Ecto neural progenitor cell (in vitro differentiated cells): Measurements from ENCODE around the gene RMND5B.
"Not testable (repeated sequence)": the region's sequence is repeated elsewhere in the genome, so short reads cannot be mapped to it uniquely, and the experiment has no call there.

Source experiments
- DNase-seq: peaks from one replicate; pipeline ENCODE4 v3.0.0-alpha.2; 2018; ENCODE audit warnings: low spot score

RMND5B gene

DNA sequence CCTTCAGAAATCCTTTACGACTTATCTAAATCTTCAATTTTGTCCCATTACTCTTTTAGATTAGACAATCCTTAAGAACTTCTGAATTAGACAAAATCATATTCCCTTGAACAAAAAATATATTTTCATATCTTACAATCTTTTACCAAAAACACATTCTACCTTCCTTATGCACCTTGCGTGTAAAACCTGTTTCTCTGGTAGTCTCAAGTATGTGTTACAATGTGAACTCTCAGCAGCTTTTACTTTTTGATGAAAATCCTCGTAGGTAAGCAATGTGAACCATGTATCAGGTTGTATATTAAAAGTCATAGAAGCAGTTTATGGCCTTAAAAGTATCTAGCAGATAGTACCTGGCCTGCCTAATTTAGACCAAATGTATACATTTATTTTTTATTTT lies 43.6 kb downstream of the RMND5B start:
- DNase-seq, result no peak

DNA sequence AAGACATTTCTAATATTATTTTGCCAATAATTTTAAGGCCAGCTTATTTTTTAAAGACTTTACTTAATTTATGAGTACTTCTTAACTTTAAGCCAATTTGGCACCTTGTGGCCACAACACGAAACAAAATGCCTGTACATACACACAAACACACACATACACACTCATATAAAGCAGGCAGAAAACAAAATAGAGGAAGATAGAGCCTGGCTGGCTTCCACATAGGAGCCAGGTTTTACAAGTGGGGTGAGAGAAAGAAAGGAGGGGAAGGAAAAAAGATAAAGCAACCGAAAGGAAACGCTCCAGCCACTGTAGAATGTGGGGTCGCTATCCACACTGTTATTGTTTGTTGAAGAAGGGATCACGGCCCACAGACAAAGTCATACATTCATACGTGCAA lies 46.0 kb downstream of the RMND5B start:
- DNase-seq, result no peak

DNA sequence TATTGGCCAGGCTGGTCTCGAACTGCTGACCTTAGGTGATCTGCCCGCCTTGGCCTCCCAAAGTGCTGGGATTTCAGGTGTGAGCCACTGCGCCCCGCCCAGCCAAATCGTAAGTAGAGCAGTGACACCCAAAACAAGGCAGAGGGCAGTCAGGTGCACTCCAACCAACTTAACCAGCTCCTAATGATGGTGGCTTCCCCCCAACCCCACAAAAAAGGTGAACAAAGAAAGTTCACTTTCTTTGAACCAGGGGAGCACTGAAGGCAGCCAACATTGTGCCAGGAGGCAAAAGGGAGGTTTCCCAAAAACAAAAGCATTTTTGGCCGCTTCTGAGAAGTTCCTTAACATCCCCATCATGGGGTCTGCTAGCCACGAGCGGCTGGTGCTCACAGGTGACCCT lies 46.8 kb downstream of the RMND5B start:
- DNase-seq, result no peak

DNA sequence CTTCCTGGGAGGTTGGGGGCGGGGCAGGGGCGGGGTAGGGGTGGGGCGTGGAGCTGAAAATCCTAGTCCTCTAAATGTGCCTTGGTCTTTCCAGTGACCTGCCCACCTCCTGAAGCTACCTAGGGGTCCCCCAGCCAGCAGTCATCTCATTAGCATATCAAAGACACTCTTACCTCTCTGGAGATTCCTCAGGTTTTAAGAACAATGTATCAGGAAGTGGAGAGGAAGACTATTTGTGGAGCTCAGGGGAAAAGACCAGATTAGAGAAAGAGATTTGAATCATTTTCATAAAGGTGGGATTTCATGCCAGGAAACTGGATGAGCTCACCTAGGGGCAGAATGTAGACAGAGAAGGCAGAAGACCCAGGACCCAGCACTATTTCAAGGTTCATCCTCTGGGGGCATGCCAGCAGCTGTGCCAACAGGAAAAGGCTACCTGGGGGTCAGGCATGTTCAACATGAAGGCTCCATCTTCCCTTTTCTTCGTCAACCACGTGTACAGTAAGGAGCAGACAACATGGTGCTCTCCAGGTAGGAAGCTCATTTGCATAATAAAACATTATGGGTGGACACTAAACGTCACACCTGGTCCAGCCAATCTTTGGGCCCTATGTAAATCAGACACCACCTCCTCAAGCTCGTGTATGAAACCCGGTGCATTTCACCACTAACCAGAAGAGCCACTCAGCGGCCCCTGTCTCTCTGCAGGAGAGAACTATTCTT lies 49.5 kb downstream of the RMND5B start:
- DNase-seq, result no peak

DNA sequence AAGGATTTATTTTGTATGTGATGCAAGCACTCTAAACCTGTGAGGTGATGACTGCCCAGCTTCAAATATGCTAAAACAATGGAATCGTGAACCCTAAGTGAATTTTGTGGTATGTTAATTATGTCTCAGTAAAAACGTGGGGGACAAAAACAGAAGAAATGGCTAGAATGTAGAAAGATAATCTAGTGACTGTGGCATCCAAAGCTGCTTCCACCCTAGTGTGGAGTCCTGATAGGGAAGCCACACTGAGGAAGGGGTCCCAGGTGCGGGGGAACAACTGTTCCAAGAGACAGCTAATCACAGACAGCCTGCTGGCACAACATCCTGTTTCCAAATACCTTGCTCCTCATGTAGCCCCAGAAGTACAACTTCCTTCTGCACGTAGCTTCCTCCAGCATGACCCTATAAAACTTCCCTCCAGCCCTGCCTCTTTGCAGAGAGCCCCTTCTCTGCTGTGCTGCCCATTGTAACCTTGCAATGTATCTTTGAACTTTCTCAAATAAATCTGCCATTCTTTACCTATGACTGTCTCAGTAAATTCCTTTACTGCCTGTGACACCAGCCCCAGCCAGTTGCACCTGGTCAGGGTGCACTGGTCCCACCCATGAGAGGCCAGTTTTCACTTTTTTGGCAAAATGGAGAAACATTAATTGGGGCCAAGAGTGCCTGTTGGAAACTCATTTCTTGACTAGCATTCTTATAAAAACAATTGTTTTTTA lies 51.5 kb downstream of the RMND5B start:
- DNase-seq, result no peak

DNA sequence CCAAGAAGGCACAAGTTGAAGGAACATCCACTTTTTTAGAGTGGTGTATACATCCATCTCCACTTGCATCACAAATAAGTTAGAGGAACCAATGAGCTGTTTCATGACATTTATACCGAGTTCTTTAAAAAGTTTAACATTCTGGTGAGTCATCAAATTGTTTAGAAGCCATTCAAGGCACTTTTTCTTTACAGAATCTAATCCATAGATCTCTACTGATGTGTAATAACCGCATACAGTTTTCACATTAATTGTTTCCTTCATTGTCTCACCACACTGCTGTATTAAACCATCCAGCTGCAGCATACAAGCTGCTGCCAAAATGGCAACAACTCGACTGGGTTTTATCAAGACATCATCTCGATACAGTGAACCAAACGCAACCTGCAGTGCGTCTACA lies 55.6 kb downstream of the RMND5B start:
- DNase-seq, result no peak

DNA sequence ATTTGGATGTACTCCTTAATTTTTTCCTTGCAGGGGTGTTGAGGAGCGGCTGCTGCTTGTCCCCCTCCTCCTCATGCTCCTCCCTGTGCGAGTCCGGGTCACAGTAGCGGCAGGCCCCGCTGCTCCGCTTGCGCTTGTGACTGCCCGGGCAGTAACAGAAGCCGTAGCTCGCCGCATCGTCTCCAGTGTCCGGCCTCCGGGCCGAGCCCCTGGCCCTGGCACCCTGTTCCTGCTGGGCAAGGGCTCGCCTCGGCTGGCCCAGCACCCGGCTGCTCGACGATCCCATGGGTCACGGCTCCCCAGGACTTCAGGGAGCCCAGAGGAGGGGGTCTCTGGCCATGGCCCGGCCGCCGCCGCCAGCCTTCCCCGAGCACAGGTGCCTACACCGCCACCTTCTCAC lies 56.2 kb downstream of the RMND5B start, which contains the start of gene GMCL2:
TSS of gene GMCL2 (minus strand) at position 358 of the 400 bp plus-strand sequence. CDS start at position 286, 72 bp downstream.
- DNase-seq, result no peak

DNA sequence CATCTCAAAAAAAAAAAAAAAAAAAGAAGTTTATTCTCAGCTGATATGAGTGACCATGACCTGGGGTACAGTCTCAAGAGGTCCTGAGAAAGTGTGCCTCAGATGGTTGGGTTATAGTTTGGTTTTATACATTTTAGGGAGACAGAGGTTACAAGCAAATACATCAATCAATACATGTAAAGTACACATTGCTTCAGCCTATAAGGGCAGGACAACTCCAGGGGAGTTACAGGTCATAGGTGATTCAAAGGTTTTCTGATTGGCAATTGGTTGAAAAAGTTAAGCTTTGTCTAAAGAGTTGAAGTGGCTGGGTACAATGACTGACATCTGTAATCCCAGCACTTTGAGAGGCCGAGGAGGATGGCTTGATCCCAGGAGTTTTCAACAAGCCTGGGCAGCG lies 58.6 kb downstream of the RMND5B start:
- no peak for DNase-seq

DNA sequence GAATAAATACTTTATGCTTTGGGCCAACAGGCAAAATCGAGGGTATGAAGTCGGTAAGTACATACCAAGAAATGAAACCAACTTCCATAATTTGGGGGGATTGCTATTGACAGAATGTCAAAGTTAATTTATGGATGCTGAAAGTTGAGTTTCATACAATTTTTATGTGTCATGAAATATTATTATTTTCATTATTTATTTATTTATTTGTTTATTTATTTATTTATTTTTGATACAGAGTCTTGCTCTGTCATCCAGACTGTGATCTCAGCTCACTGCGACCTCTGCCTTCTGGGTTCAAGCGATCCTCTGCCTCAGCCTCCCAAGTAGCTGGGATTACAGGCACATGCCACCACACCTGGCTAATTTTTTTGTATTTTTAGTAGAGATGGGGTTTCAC lies 60.8 kb downstream of the RMND5B start:
- no peak for DNase-seq

DNA sequence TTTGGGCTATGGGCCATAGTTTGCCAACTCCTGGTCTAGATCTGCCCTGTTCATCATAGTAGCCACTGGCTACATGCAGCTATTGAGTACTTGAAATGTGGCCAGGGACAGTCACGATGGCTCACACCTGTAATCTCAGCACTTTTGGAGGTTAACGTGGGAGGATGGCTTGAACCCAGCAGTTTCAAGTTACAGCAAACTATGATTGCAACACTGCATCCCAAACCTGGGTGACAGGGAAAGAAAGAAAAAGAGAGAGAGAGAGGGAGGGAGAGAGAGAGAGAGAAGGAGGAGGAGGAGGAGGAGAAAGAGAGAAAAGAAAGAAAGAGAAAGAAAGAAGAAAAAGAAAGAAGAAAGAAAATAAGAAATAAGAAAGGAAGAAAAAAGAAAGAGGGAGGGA lies 61.4 kb downstream of the RMND5B start:
- DNase-seq, result no peak

DNA sequence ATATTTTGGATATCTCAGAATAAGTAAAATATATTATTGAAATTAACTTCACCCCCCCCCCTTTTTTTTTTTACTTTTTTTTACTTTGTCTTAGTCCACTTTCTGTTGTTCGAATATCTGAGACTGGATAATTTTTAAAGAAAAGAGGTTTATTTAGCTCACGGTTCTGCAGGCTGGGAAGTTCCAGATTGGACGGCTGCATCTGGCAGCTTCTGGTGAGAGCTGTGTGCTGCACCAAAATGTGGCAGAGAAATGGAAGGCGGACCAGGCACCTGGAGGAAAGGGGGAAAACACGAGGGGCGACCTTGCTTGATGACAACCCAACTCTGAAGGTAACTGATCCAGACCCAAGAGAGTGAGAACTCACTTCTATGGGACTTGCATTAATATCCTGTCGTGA lies 62.0 kb downstream of the RMND5B start:
- DNase-seq, result no peak

DNA sequence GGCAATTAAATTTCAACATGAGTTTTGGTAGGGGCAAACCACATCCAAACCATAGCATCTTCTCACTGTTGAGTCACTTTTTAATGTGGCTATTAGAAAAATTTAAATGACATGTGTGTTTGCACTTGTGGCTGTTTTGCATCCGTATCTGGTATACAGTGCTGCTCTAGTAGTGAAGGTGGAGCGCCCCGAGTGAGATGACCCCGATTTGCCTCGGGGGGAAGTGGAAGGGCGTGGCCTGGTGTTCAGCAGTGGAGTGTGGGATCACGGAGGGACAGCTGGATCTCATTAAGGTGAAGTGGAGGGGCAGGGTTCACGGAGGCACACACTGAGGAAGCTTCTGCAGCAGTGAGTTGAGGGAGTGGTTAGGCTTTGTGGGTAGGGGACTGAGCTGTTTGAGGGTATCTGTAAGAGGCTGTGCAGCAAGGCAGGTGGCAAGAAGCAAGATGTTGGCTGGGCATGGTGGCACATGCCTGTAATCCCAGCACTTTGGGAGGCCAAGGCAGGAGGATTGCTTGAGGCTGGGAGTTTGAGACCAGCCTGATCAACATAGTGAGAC lies 62.5 kb downstream of the RMND5B start:
- no peak for DNase-seq

DNA sequence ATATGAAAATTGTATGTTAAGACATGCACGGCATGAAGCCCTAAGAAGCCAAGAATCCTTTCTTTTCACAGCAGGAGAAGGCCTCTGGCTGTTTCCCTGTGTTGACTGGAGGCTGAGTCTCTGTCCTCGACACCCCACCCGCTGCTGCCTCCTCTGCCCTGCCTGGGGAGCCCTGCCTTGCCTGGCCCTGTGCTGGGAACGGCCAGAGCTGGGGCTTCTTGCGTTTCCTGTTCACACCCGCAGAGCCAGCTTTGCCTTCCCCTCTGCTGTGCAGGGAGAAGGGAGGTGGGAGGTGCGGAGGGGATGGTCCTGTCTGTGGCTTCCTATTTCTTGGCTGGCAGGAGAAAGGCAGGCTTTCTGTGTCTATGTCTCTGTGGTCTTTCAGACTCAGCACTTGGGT lies 63.2 kb downstream of the RMND5B start:
- DNase-seq, result no peak

DNA sequence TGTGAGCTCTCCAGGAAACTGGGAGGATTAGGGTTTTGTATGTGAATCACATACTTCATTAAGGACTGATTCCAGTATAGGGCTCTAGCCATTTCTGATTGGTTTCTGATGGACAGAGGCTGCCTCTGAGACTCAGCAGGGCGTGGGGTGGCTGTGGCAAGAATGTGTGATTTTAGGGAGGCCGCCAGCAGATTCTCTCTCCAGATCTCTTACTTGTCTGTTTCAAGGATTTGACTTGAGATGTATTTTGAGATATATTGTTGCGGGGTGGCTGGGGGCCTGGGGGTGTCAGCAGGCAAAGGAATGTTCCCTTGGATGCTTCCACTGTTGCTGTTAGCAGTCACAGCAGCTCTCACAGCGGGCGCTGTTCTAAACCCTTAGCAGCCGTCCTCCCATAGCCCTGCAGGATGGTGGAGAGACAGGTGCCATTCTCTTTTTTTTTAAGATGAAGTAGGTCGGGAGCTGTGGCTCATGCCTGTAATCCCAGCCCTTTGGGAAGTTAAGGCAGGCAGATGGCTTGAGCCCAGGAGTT lies 65.5 kb downstream of the RMND5B start:
- no peak for DNase-seq

DNA sequence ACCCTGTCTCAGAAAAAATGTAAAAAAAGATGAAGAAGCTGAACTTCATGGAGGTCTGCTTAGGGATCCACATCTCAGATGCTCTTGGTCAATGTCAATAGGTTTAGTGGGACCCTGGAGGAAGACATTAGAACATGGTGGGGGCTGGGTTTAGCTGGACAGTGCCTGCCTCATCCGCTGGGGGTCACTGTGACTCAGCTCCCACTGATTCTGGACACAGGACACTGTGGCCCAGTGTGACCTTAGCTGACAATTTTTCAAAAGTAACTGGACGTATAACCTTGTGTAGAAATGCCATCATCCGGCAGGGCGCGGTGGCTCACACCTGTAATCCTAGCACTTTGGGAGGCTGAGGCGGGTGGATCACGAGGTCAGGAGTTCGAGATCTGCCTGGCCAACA lies 66.2 kb downstream of the RMND5B start:
- no peak for DNase-seq

DNA sequence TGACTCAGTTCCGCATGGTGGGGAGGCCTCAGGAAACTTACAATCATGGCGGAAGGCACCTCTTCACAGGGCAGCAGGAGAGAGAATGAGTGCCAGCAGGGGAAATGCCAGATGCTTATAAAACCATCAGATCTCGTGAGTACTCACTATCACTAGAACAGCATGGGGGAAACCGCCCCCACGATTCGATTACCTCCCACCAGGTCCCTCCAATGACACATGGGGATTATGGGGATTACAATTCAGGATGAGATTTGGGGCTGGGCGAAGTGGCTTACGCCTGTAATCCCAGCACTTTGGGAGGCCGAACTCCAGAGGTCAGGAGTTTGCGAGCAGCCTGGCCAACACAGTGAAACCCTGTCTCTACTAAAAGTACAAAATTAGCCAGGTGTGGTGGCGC lies 67.3 kb downstream of the RMND5B start:
- not testable (repeated sequence) for DNase-seq

DNA sequence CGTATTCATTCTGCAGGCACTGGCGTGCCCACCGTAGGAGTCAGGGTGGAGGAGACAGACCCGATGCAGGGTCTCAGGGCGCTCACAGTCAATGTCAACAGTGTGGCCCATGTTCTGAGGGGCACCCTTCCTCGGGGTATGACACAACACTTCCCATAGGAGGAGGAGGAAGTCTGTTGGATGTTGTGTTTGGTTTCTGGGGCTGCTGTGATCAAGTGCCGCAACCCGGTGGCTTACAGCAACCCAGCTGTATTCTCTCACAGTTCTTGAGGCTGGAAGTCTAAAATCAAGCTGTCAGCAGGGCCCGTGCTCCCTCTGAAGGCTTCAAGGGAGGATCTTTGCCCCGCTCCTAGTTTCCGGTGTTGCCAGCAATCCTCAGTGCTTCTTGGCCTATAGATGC lies 67.9 kb downstream of the RMND5B start:
- no peak for DNase-seq

DNA sequence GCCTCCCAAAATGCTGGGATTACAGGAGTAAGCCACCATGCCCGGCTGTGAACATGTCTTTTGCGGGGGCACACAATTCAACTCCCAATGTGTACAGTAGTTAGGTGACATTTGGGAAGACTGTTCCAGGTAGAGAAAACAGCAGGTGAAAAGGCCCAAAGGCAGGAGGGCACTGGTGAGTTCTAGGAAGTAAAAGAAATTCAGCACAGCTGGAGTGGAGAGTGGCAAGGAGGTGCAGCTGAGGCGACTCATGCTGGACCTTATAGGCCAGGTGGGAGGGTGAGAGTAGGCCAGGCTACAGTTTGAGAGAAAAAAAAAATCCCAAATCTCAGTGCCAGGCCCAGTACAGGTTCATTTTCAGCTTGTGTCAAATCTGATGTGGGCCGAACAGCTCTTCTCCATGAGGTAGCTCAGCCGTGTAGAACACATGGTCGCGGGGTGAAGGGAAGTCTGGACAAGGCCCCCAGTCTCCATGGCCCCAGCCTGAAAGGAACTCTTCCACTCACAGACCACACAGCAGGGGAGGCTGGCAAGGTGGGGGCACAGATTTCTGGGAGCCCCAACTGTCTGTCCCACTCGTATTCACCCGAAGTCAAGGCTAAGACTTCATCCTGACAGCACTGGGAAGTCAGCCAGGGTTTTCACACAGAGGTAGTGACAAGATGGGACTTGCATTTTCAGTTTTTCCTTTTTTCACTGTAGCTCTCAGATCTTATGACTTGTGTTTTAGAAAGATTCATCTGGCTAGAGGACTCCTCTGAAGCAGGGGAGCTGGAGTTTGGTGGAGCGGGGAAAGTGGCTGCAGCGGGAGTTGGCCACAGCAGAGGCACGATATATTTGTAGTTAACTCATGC lies 69.0 kb downstream of the RMND5B start:
- DNase-seq, result no peak
